K562 (cell line): ENCODE measurements around the gene MLLT11. TPM values are rescaled to one million over a fixed set of nuclear protein-coding genes. Genes with fewer than 3 reads are reported as not detected.

ENCODE experiments used
- ATAC-seq: fragments of 200-7000 bp; cut with Tn5 transposase; 3 replicates; pipeline ENCODE4 v1.9.1; 2020; ENCODE audit warnings: moderate library complexity
- BruUV-seq: library from RNA; stranded (reverse); fragments of 400-500 nt; replicated peaks from 2 replicates; lab custom pipeline; 2021; lab: Mats Ljungman, UMichigan
- CTCF ChIA-PET: fragments of 300-600 bp; formaldehyde crosslinking; extraction: SDS; loops from one replicate; lab custom pipeline; 2021; ENCODE audit warnings: low intra/inter-chr PET ratio; lab: Yijun Ruan, JAX
- POLR2A ChIA-PET: fragments of 300-600, 350-650 bp; sonication (Branson Sonifier 250); formaldehyde crosslinking; extraction: SDS; loops from one replicate; lab custom pipeline; 2021; ENCODE audit warnings: antibody characterized with exemption, inconsistent platforms; lab: Yijun Ruan, JAX
- DNase-seq, 4 experiments: peaks; one replicate each; pipeline versions ENCODE4 v3.0.0 to v3.0.0-alpha.2; 2011 to 2018; ENCODE audit warnings: low spot score in 3 of 4, mixed read lengths in 3 of 4; ENCODE audit errors: extremely low read depth in 1 of 4
- FAIRE-seq: peaks from 2 replicates; lab custom pipeline; 2011; peaks lifted over from hg19 to GRCh38; lab: Jason Lieb, UNC
- H2AFZ ChIP-seq: 2 replicates; pipeline ENCODE4 v1.6.0; 2011; ENCODE audit warnings: low read depth, low read length, control low read depth, inconsistent platforms
- H3K27ac ChIP-seq: fragments of 200-600 bp; 3 replicates; pipeline ENCODE4 v1.8.0; 2011; ENCODE audit warnings: low read depth, mild to moderate bottlenecking, control low read depth, inconsistent platforms, low read length, moderate library complexity, mixed read lengths; ENCODE audit errors: extremely low read depth
- H3K27me3 ChIP-seq, 2 experiments: fragments of 300-600 bp in 1 of 2; 2 replicates in 1 of 2; 3 replicates in 1 of 2; pipeline versions ENCODE4 v1.6.0 to v1.8.0; 2011; ENCODE audit warnings: inconsistent platforms in 2 of 2, low read length in 2 of 2, mild to moderate bottlenecking in 1 of 2, mixed read lengths in 1 of 2, moderate library complexity in 1 of 2; ENCODE audit not compliant: control insufficient read depth in 2 of 2, insufficient read depth in 2 of 2
- H3K36me3 ChIP-seq: fragments of 300-600 bp; 3 replicates; pipeline ENCODE4 v1.8.0; 2011; ENCODE audit warnings: mild to moderate bottlenecking, low read length, inconsistent platforms; ENCODE audit not compliant: control insufficient read depth, insufficient read depth
- H3K4me1 ChIP-seq, 2 experiments: fragments of 200-600 bp in 1 of 2; replicated peaks in 1 of 2; 2 replicates in 1 of 2; 3 replicates in 1 of 2; pipeline versions ENCODE4 v1.5.1 to v1.8.0; 2011; ENCODE audit warnings: inconsistent platforms in 2 of 2, low read length in 2 of 2, mild to moderate bottlenecking in 1 of 2, mixed read lengths in 1 of 2, moderate library complexity in 1 of 2; ENCODE audit not compliant: control insufficient read depth in 2 of 2, insufficient read depth in 2 of 2
- H3K4me2 ChIP-seq: 2 replicates; pipeline ENCODE4 v1.6.1; 2011; ENCODE audit warnings: low read length, control low read depth, inconsistent platforms, mixed read lengths; ENCODE audit not compliant: insufficient read depth
- H3K4me3 ChIP-seq: fragments of 200-600 bp; sonication (generic), shearing (Covaris generic); 2 replicates; pipeline ENCODE4 v1.5.1; 2016; ENCODE audit warnings: control low read depth, inconsistent platforms
- H3K79me2 ChIP-seq: fragments of 200-600 bp; 3 replicates; pipeline ENCODE4 v1.8.0; 2011; ENCODE audit warnings: low read length, inconsistent platforms; ENCODE audit not compliant: control insufficient read depth, insufficient read depth
- H3K9ac ChIP-seq, 2 experiments: 2 replicates each; pipeline versions ENCODE4 v1.6.0 to v1.6.1; 2011; ENCODE audit warnings: low read depth in 2 of 2, low read length in 2 of 2, control low read depth in 1 of 2, inconsistent platforms in 1 of 2, mild to moderate bottlenecking in 1 of 2, mixed read lengths in 1 of 2; ENCODE audit not compliant: insufficient read depth in 1 of 2
- H3K9me1 ChIP-seq: one replicate; pipeline ENCODE4 v1.6.0; 2011; ENCODE audit warnings: inconsistent platforms, mild to moderate bottlenecking, low read length, moderate library complexity; ENCODE audit not compliant: control insufficient read depth, insufficient read depth
- H3K9me3 ChIP-seq: replicated peaks from 2 replicates; pipeline ENCODE4 v1.5.1; 2011; ENCODE audit warnings: low read depth, low read length, inconsistent platforms; ENCODE audit not compliant: control insufficient read depth, insufficient read depth
- H4K20me1 ChIP-seq: replicated peaks from 2 replicates; pipeline ENCODE4 v1.6.1; 2011; ENCODE audit warnings: low read length, inconsistent platforms, mixed read lengths; ENCODE audit not compliant: control insufficient read depth, insufficient read depth
- CCAR2 ChIP-seq: fragments of 200-400 bp; formaldehyde crosslinking; IDR thresholded peaks from 2 replicates; pipeline ENCODE4 v1.6.1; 2017; ENCODE audit warnings: mild to moderate bottlenecking, low read depth, low read length
- DNMT1 ChIP-seq: fragments of 450-650 bp; IDR thresholded peaks from 2 replicates; pipeline ENCODE4 v1.6.1; 2016; ENCODE audit warnings: antibody characterized with exemption, mild to moderate bottlenecking
- GATAD2A ChIP-seq: fragments of 450-650 bp; IDR thresholded peaks from 2 replicates; pipeline ENCODE4 v1.6.1; 2017
- HBP1 ChIP-seq: fragments of 450-650 bp; formaldehyde crosslinking; IDR thresholded peaks from 2 replicates; pipeline ENCODE4 v1.4.0; 2022; ENCODE audit warnings: missing genetic modification characterization
- HDGF ChIP-seq: fragments of 450-650 bp; IDR thresholded peaks from 2 replicates; pipeline ENCODE4 v1.6.1; 2016
- MAZ ChIP-seq, 2 experiments: fragments of 450-650 bp in 1 of 2; sonication (generic) in 1 of 2; formaldehyde crosslinking; IDR thresholded peaks in 1 of 2; conservative IDR thresholded peaks in 1 of 2; 2 replicates each; pipeline versions ENCODE4 v1.4.0 to v1.5.0; 2020; ENCODE audit warnings: mild to moderate bottlenecking in 1 of 2, missing genetic modification reagents in 1 of 2
- MLLT1 ChIP-seq, 2 experiments: fragments of 450-650 bp; IDR thresholded peaks; 2 replicates each; pipeline ENCODE4 v1.6.1; 2016
- POLR2G ChIP-seq: fragments of 200-400 bp; formaldehyde crosslinking; IDR thresholded peaks from 2 replicates; pipeline ENCODE4 v1.6.1; 2017; ENCODE audit warnings: low read depth, mild to moderate bottlenecking, antibody characterized with exemption, low read length, moderate library complexity
- PPARD ChIP-seq: fragments of 250-450 bp; sonication (Bioruptor Pico); IDR thresholded peaks from 2 replicates; pipeline ENCODE4 v1.8.0; 2022; ENCODE audit warnings: inconsistent platforms, mild to moderate bottlenecking, moderate library complexity
- RBFOX2 ChIP-seq: fragments of 200-400 bp; formaldehyde crosslinking; IDR thresholded peaks from 2 replicates; pipeline ENCODE4 v1.6.1; 2017; ENCODE audit warnings: low read depth, mild to moderate bottlenecking, low read length, moderate library complexity
- SRF ChIP-seq, 2 experiments: fragments of 250-450, 450-650 bp in 1 of 2; sonication (Bioruptor Pico) in 1 of 2; sonication (generic) in 1 of 2; formaldehyde crosslinking; IDR thresholded peaks; 2 replicates each; pipeline versions ENCODE4 v1.5.0 to v1.5.1; 2020 to 2022; ENCODE audit warnings: mild to moderate bottlenecking in 1 of 2, missing genetic modification reagents in 1 of 2
- TEAD4 ChIP-seq, 2 experiments: sonication (generic) in 1 of 2; formaldehyde crosslinking in 1 of 2; IDR thresholded peaks; 2 replicates each; pipeline versions ENCODE4 v1.6.1 to v1.8.0; 2012 to 2022; ENCODE audit warnings: borderline replicate concordance in 1 of 2, inconsistent platforms in 1 of 2, low read length in 1 of 2, mild to moderate bottlenecking in 1 of 2, missing genetic modification reagents in 1 of 2
- TSC22D4 ChIP-seq: fragments of 450-650 bp; IDR thresholded peaks from 2 replicates; pipeline ENCODE4 v1.6.1; 2016; ENCODE audit warnings: missing genetic modification characterization, missing biosample characterization, control low read depth
- ZNF695 ChIP-seq: fragments of 450-650 bp; formaldehyde crosslinking; IDR thresholded peaks from 2 replicates; pipeline ENCODE4 v1.4.0; 2020; ENCODE audit warnings: mild to moderate bottlenecking, moderate library complexity
- WGBS: fragments of 100-300 bp; shearing (Covaris generic); methylation state at CpG from one replicate; pipeline ENCODE4 v1.1.6; 2016; ENCODE audit warnings: low coverage, mixed read lengths; ENCODE audit not compliant: insufficient coverage; ENCODE audit errors: missing lambda C conversion rate; 5-methylcytosine and 5-hydroxymethylcytosine counted together
- in situ Hi-C: fragments of 300-500 bp; cut with MboI; formaldehyde crosslinking; loops from 4 replicates; pipeline ENCODE4 v1.15.0; 2018; ENCODE audit warnings: inconsistent platforms, mixed read lengths
- intact Hi-C: fragments of 100-400 bp; cut with micrococcal nuclease; formaldehyde crosslinking; loops from 2 replicates; pipeline ENCODE4 v1.14.2; 2022
- polyA plus RNA-seq, 8 experiments: library from polyadenylated mRNA; depleted of rRNA in 4 of 8; stranded (reverse) in 5 of 8; unstranded in 3 of 8; fragments of >200 nt; fragmentation: Nextera tagmentation in 2 of 8; fragmentation: Illumina TruSeq in 1 of 8; extraction: Ambion mirVana in 2 of 8; extraction: Trizol in 1 of 8; gene quantifications; 2 replicates each; pipeline versions ENCODE4 v1.2.1 to v1.2.3, GENCODE V29; 2011 to 2014; ENCODE audit warnings: inconsistent platforms in 1 of 8, missing spikeins in 1 of 8
- total RNA-seq, 7 experiments: library from RNA; depleted of rRNA in 6 of 7; stranded (reverse); fragments of >200 nt in 6 of 7; fragmentation: Illumina TruSeq in 2 of 7; extraction: Trizol in 2 of 7; gene quantifications; 2 replicates each; pipeline versions ENCODE4 v1.2.1 to v1.2.3, GENCODE V29; 2011 to 2021; ENCODE audit warnings: low replicate concordance in 1 of 7

MLLT11 gene
- total and polyA plus RNA-seq, 9 of the 15 experiments (the other 6 are each of a cell fraction or from before 2014, with no cell fraction given): 12.1 to 91.0 (median 22.0) TPM

DNA sequence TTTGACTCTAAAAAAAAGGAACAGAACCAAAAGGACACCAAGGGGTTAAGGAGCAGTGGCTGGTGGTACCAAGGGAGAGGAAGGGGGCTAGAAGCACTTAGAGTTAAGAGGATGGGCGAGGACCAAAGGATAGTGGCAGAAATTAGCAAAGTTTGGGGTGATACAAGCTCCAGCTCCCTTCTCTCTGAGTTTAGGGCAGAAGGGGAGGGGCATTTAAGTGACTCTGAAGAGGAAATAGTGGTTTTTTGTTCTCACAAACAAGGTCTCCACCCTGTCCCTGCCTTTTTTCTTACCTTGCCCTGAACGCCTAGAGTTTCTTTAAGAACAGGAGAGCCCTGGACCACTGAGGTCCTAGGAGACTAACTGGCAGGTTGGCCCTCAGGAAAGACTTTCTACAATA lies 4.0 kb upstream of the MLLT11 start:
- Histone ChIP-seq H3K36me3 (peaks cover 71% of the 10 kb centered on the region), H3K79me2 (peaks cover 79% of the 10 kb centered on the region), H2AFZ (no peak overlapping the region), H3K27me3 (no peaks in the 10 kb centered on the region), H3K4me1 (peaks cover 43 to 56% of the 10 kb centered on the region in 2 experiments), H4K20me1 (0 out of 2 replicates have a peak, but pooled peaks cover 3% of the 10 kb centered on the region), H3K9ac (peak overlapping the region; percentile 80 to 92; a peak in 3 of 4 replicates), H3K4me2 (peak overlapping the region; percentile 96), H3K27ac (peak overlapping the region; percentile 91), H3K9me3 (no peaks in the 10 kb centered on the region), H3K4me3 (peak overlapping the region; percentile 95), H3K9me1 (peaks cover 2% of the 10 kb centered on the region)
- intact Hi-C loops: loop anchor here (5.0 kb wide), 2 partner anchors 34 to 49 kb away; partner anchors contain the start of genes MINDY1 and PRUNE1
- 25% methylated on average over 2 of the region's 2 CpGs for WGBS
- TF ChIP-seq GATAD2A (peak; percentile 32; the same call in 1 of the 2 replicates), MLLT1 (IDR thresholded peaks at IDR 0.05) (peak in 1 of 2 experiments; percentile 27; a peak in 1 of 4 replicates), TEAD4 (IDR thresholded peaks at IDR 0.05; ENCODE audit: low read length) (no peak), TEAD4 (CRISPR knock-in tag; IDR thresholded peaks at IDR 0.05; ENCODE audit: borderline replicate concordance) (no peak), SRF (CRISPR knock-in tag; IDR thresholded peaks at IDR 0.05) (0 out of 4 replicates have a peak, but pooled peaks of 1 of the 2 experiments have one; percentile 20), TSC22D4 (no peak), POLR2G (peak; percentile 29; the same call in 1 of the 2 replicates), RBFOX2 (peak; percentile 47), CCAR2 (no peak), HDGF (0 out of 2 replicates have a peak, but pooled peaks have one; percentile 28), DNMT1 (no peak), PPARD (CRISPR knock-in tag) (no peak), ZNF695 (no peak), MAZ (CRISPR knock-in tag; conservative IDR thresholded peaks at IDR 0.05 in 1 of 2, IDR thresholded peaks at IDR 0.05 in 1 of 2) (peak in 1 of 2 experiments; percentile 53; a peak in 1 of 4 replicates), HBP1 (CRISPR knock-in tag) (no peak)
- in situ Hi-C loops: no loop called here
- no TSS peak for BruUV-seq
- ATAC-seq (no peak), DNase-seq (peak in 1 of 4 experiments; percentile 54), FAIRE-seq (no peak)
- CTCF ChIA-PET: no interaction called here
- POLR2A ChIA-PET: interaction anchor here (0.7 to 4.4 kb wide), 8 partner anchors 9 to 195 kb away, joined by 3 to 19 read pairs (median 6); partner anchors contain the start of genes BNIPL and C1orf56
